ENCODE data around the gene HOXC12. TPM values are rescaled to one million over a fixed set of nuclear protein-coding genes. Genes with fewer than 3 reads are reported as not detected.

Gene HOXC12
- total RNA-seq, 1 donor, result not detected

DNA sequence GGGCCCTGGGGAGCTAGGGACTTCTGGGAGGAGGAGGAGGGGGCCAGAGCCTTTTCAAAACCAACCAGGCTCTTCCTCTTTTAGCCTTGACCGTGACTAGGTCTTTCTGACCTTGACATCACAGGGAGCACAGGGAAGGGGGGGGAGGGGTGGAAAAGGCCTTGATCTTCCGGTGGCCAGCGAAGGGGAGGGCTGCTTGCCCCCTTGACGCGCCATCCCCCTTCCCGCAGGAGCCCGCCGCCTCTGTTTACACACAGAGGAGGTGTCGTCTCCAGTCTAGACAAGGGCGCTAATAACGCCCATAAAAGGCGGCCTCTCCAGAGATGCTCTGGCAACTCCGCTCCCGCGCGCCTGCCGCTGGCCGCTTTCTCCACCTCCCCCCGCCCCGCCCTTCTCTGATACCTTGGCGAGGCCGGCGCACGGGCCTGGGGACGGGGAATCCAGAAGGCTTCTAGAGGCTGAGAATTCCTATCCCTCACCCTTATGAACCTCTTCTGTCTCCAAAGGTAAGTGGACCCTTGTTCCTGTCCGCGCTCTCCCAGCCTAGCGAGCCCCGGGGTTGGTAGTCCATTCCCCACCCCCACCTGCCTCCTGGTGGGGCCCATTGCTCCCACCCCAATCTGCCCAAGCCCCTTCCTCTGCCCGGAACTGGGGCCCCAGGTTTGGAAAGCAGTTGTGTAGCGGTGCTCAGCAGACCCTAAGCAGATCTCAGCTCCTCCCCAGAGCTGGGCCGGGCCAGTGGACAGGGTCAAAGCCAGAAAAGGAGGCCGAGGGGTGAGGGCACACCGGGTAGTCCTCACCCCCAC lies 4.9 kb upstream of the HOXC12 start:
- no peak for DNase-seq (ENCODE audit: low read depth)
- TF ChIP-seq, protein P1, sequence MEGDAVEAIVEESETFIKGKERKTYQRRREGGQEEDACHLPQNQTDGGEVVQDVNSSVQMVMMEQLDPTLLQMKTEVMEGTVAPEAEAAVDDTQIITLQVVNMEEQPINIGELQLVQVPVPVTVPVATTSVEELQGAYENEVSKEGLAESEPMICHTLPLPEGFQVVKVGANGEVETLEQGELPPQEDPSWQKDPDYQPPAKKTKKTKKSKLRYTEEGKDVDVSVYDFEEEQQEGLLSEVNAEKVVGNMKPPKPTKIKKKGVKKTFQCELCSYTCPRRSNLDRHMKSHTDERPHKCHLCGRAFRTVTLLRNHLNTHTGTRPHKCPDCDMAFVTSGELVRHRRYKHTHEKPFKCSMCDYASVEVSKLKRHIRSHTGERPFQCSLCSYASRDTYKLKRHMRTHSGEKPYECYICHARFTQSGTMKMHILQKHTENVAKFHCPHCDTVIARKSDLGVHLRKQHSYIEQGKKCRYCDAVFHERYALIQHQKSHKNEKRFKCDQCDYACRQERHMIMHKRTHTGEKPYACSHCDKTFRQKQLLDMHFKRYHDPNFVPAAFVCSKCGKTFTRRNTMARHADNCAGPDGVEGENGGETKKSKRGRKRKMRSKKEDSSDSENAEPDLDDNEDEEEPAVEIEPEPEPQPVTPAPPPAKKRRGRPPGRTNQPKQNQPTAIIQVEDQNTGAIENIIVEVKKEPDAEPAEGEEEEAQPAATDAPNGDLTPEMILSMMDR (IDR thresholded peaks at IDR 0.05; ENCODE audit: insufficient read depth, low read length), result no peak
- no peak overlapping the region for H3K4me3 ChIP-seq (ENCODE audit: low read depth, low read length)

DNA sequence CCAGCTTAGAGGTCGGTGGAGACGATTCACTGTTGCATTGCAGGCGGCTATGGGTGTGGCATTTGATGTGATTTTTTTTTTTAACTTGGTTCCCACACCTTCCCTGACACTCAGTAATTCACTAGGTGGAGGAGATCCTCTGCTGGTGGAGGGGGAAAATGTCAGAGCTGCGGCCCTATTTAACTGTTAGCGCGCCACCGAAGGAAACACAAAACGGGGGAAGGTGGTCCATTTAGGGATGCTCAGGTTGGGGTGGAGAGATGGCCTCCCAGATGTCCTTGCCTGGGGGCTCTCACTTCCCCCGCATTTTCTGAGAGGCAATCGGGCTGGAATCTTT lies 4.3 kb upstream of the HOXC12 start:
- TF ChIP-seq, protein P1 (IDR thresholded peaks at IDR 0.05; ENCODE audit: insufficient read depth, low read length), result no peak
- H3K4me3 ChIP-seq (ENCODE audit: low read depth, low read length), result no peak overlapping the region
- DNase-seq (ENCODE audit: low read depth), result no peak

DNA sequence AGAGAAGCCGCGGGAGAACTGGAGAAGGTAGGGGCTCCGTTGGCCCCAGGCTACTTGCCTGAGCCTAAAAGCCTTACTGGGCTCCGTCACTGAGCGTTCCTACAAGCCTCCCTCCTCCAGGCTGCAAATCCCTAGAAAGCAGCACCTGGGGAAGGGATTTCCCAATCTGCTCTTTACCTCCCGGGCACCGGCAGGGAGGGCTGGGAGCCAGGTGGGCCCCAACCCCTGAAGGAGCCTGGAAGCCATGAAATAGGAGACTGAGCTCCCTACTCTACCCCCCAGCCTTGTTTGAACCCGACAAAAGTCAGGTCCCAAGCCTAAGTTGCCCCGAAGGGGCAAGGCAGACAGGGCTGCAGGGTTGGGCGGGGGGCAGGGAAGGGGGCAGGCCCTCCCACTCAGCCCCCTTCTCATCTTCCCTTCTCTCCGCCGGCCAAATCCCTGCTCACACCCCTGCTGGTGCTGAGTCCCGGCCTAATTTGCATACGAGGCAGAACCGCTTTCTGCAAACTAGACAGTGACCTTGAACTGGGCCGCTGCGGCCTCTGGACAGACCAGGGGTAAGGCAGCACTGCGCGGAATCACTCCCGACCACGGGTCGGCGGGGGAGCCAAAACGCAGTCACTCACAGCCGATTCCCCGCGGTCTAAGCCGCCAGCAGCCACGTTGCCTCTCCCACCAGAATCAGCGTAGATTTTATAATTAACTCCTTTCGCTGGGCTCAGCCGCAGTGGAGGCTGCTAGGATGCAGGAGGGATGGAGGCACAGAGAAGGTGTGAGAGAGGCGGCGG lies 3.7 kb upstream of the HOXC12 start:
- DNase-seq (ENCODE audit: low read depth), result no peak
- no peak overlapping the region for H3K4me3 ChIP-seq (ENCODE audit: low read depth, low read length)
- TF ChIP-seq, protein P1 (IDR thresholded peaks at IDR 0.05; ENCODE audit: insufficient read depth, low read length), result no peak

DNA sequence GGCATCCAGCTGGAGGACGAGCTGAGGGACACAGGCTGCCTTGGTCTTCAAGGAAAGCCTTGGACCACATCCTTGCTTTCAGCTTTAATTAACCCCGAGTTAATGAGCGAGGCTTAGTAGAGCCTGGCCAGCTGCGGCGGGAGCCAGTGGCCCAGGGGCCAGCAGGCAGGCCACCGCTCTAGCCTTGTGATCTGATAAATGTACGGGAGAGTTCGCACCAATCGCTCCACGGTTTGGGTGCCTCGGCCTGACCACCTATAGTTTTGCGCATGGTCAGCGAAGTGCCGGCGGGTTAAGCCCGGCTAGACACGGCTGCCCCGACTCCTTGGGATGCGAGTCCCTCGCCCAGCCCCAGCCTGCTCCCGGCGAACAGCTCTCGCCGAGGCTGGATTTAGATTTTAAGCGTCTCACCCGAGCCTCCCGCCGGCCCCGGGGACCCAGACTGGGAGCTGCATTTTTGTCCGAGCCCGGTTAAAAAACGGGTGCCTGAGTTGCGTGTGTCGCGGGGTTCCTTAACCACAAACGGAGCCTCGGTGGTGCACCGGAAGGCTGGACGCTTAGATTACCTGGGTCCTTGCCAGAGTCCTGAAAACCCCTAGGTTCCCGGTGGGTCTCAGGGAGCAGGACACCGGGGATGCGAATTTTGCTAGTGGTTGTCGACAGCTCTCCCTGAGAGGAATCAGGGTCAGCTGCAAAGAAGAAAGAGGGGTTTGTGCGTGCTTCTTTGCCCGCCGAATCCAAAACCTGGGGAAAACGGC lies 2.9 kb upstream of the HOXC12 start:
- H3K4me3 ChIP-seq (ENCODE audit: low read depth, low read length), result no peak overlapping the region
- TF ChIP-seq, protein P1 (IDR thresholded peaks at IDR 0.05; ENCODE audit: insufficient read depth, low read length), result no peak
- no peak for DNase-seq (ENCODE audit: low read depth)

DNA sequence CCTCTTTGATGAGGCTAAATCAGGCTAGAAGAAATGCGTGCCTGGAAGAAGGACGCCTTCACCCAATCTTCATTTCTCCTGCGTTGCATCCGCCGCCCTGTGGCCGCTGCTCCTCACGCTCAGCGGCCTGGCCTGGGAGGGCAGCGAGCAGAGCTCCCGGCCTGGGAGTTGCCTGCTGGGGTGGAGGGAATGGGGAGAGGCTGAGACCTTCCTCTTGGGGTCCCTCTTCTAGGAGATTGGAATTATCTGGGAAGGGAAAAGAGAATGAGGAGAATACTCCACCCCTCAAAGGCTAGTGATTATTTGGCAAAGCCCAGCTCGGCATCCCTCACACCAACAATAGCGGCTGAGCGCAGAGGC lies 2.4 kb upstream of the HOXC12 start:
- DNase-seq (ENCODE audit: low read depth), result no peak
- TF ChIP-seq, protein P1 (IDR thresholded peaks at IDR 0.05; ENCODE audit: insufficient read depth, low read length), result peak; percentile 3
- no peak overlapping the region for H3K4me3 ChIP-seq (ENCODE audit: low read depth, low read length)

DNA sequence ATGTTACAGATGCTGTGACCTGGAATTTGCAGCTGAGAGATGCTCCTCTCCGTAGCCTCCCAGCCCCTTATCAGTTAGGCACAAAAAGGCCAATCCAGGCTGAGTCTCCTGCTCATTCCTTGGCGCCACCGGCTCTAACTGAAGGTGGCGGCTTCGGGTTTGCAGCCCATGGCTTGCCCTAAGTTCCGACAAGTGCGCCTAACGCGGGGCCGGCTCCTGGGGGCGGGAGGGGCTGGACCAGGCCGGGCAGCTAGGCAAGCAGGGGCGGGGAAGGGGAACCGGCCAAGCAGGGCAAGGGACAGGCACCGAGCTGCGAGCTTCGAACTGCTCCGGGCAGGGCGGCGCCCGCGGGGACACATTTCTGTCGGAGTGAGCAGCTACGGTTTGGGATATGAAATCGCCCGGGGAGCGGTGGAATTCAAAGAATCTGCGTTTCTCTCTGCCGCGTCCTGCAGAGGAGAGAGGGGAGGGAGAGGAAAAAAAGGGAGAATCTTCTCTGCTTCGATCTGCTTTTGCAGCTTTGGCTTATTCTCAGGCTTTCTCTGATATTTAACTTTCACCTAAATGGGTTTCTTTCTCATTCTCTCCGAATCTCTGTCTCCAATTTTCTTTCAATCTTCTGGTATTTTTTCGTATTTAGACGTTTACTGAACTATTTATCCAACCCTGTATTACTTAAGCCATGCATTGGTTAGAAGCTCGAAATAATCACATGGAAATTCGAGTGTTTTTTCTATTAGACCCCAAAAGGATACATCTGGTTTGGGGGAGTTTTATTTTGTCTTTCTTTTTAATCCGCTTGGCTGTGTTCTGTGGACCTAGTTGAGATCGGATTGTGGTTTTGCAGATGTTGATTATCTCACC lies 1.6 kb upstream of the HOXC12 start:
- TF ChIP-seq, protein P1 (IDR thresholded peaks at IDR 0.05; ENCODE audit: insufficient read depth, low read length), result no peak
- no peak for DNase-seq (ENCODE audit: low read depth)
- H3K4me3 ChIP-seq (ENCODE audit: low read depth, low read length), result no peak overlapping the region
